Measurements from ENCODE around the gene CENPU.
"Not testable (repeated sequence)": the region's sequence is repeated elsewhere in the genome, so short reads cannot be mapped to it uniquely, and the experiment has no call there.

Gene CENPU

GRCh38 chr4:184752496-184753275, 18.8 kb upstream of the CENPU start:
- DNase-seq (ENCODE audit: low spot score), result no peak

- DNase-seq (ENCODE audit: low spot score), result no peak
Observed at GRCh38 chr4:184751585-184751956, 17.7 kb upstream of the CENPU start.

- no peak for DNase-seq (ENCODE audit: low spot score)
Observed at GRCh38 chr4:184750926-184751584, 17.2 kb upstream of the CENPU start.

- DNase-seq (ENCODE audit: low spot score), result no peak
Observed at GRCh38 chr4:184748251-184748652, 14.4 kb upstream of the CENPU start.

GRCh38 chr4:184747034-184747830, 13.3 kb upstream of the CENPU start:
- DNase-seq (ENCODE audit: low spot score), result no peak

GRCh38 chr4:184745831-184746795, 12.2 kb upstream of the CENPU start:
- peak; percentile 73 for DNase-seq (ENCODE audit: low spot score)

- no peak for DNase-seq (ENCODE audit: low spot score)
Observed at GRCh38 chr4:184744236-184744635, 10.3 kb upstream of the CENPU start.

GRCh38 chr4:184743650-184744049, 9.8 kb upstream of the CENPU start:
- DNase-seq (ENCODE audit: low spot score), result no peak

- not testable (repeated sequence) for DNase-seq (ENCODE audit: low spot score)
Observed at GRCh38 chr4:184741651-184742050, 7.8 kb upstream of the CENPU start.

- DNase-seq (ENCODE audit: low spot score), result no peak
Observed at GRCh38 chr4:184740980-184741391, 7.1 kb upstream of the CENPU start.

GRCh38 chr4:184739575-184739974, 5.7 kb upstream of the CENPU start:
- DNase-seq (ENCODE audit: low spot score), result not testable (repeated sequence)

GRCh38 chr4:184734758-184735157, 862 bp upstream of the CENPU start:
- no peak for DNase-seq (ENCODE audit: low spot score)

GRCh38 chr4:184732126-184732525, 1.8 kb downstream of the CENPU start:
- no peak for DNase-seq (ENCODE audit: low spot score)

GRCh38 chr4:184731056-184731455, 2.8 kb downstream of the CENPU start:
- no peak for DNase-seq (ENCODE audit: low spot score)

GRCh38 chr4:184729946-184730345, 4.0 kb downstream of the CENPU start:
- no peak for DNase-seq (ENCODE audit: low spot score)

- no peak for DNase-seq (ENCODE audit: low spot score)
Observed at GRCh38 chr4:184728858-184729257, 5.0 kb downstream of the CENPU start.

GRCh38 chr4:184727430-184727829, 6.5 kb downstream of the CENPU start:
- no peak for DNase-seq (ENCODE audit: low spot score)

- no peak for DNase-seq (ENCODE audit: low spot score)
Observed at GRCh38 chr4:184722798-184723197, 11.1 kb downstream of the CENPU start.

GRCh38 chr4:184721254-184721653, 12.6 kb downstream of the CENPU start:
- DNase-seq (ENCODE audit: low spot score), result no peak

- DNase-seq (ENCODE audit: low spot score), result no peak
Observed at GRCh38 chr4:184719407-184719806, 14.5 kb downstream of the CENPU start.

GRCh38 chr4:184715526-184715925, 18.4 kb downstream of the CENPU start:
- no peak for DNase-seq (ENCODE audit: low spot score)

GRCh38 chr4:184713887-184714286, 20.0 kb downstream of the CENPU start:
- no peak for DNase-seq (ENCODE audit: low spot score)

All from CD4-positive, alpha-beta T cell treated with Interleukin-2 at 100 ng/mL for 4 hours (primary cell).